PC-9 (cell line): ENCODE results near the gene C1orf167. TPM values are rescaled to one million over a fixed set of nuclear protein-coding genes. Genes with fewer than 3 reads are reported as not detected.

Experiments used
- BruUV-seq: library from RNA; stranded (reverse); fragments of 400-500 nt; replicated peaks from 2 replicates; lab custom pipeline; 2021; lab: Mats Ljungman, UMichigan
- CTCF ChIA-PET: fragments of 300-600 bp; sonication (Branson Sonifier 250); formaldehyde crosslinking; loops from one replicate; lab custom pipeline; 2022; ENCODE audit warnings: antibody characterized with exemption; lab: Charles Lee
- POLR2A ChIA-PET: fragments of 300-600 bp; sonication (Branson Sonifier 250); formaldehyde crosslinking; loops from one replicate; lab custom pipeline; 2022; ENCODE audit warnings: antibody characterized with exemption; ENCODE audit not compliant: unreplicated experiment; lab: Charles Lee
- DNase-seq, 2 experiments: peaks; one replicate each; pipeline versions ENCODE4 v3.0.0 to v3.0.0-alpha.2; 2015 to 2022; ENCODE audit warnings: mixed read lengths in 1 of 2
- H2AFZ ChIP-seq: fragments of 200-600 bp; sonication (generic); 2 replicates; pipeline ENCODE4 v1.8.1; 2017; ENCODE audit warnings: antibody characterized with exemption
- H3F3A ChIP-seq: fragments of 200-600 bp; sonication (generic); 2 replicates; pipeline ENCODE4 v1.8.1; 2017; ENCODE audit warnings: antibody characterized with exemption, mild to moderate bottlenecking, low read depth; ENCODE audit not compliant: insufficient read depth
- H3K27ac ChIP-seq: fragments of 200-600 bp; sonication (generic); 2 replicates; pipeline ENCODE4 v1.6.1; 2016; ENCODE audit warnings: mixed run types
- H3K27me3 ChIP-seq: fragments of 200-600 bp; sonication (generic); 2 replicates; pipeline ENCODE4 v1.6.1; 2016; ENCODE audit warnings: low read depth, mixed run types; ENCODE audit not compliant: insufficient read depth
- H3K36me3 ChIP-seq: fragments of 200-600 bp; sonication (generic); 2 replicates; pipeline ENCODE4 v1.6.1; 2016; ENCODE audit warnings: low read depth, mixed run types
- H3K4me1 ChIP-seq: fragments of 200-600 bp; sonication (generic); replicated peaks from 2 replicates; pipeline ENCODE4 v1.6.1; 2016; ENCODE audit warnings: mixed run types; ENCODE audit not compliant: insufficient read depth
- H3K4me2 ChIP-seq: fragments of 200-600 bp; sonication (generic); 2 replicates; pipeline ENCODE4 v1.6.1; 2017; ENCODE audit warnings: mixed run types
- H3K4me3 ChIP-seq: fragments of 200-600 bp; sonication (generic); 2 replicates; pipeline ENCODE4 v1.6.1; 2016; ENCODE audit warnings: mixed run types
- H3K79me2 ChIP-seq: fragments of 200-600 bp; sonication (generic); 2 replicates; pipeline ENCODE4 v1.6.1; 2017; ENCODE audit warnings: low read depth, mixed run types
- H3K9me2 ChIP-seq: fragments of 200-600 bp; sonication (generic); 2 replicates; pipeline ENCODE4 v1.8.1; 2017; ENCODE audit warnings: mild to moderate bottlenecking; ENCODE audit not compliant: insufficient read depth
- H3K9me3 ChIP-seq: fragments of 200-600 bp; sonication (generic); 2 replicates; pipeline ENCODE4 v1.8.1; 2016; ENCODE audit warnings: low read depth; ENCODE audit not compliant: insufficient read depth
- H4K20me1 ChIP-seq: fragments of 200-600 bp; sonication (generic); 2 replicates; pipeline ENCODE4 v1.8.1; 2017; ENCODE audit not compliant: insufficient read depth
- CTCF ChIP-seq: fragments of 200-600 bp; sonication (generic); conservative IDR thresholded peaks from 2 replicates; pipeline ENCODE4 v1.6.1; 2017; ENCODE audit warnings: mixed run types, antibody characterized with exemption, mild to moderate bottlenecking, moderate library complexity
- EZH2 ChIP-seq: fragments of 200-600 bp; sonication (generic); IDR thresholded peaks from 2 replicates; pipeline ENCODE4 v1.8.0; 2017; ENCODE audit warnings: antibody characterized with exemption, low read depth
- intact Hi-C: fragments of 100-400 bp; cut with micrococcal nuclease; formaldehyde crosslinking; loops from one replicate; pipeline ENCODE4 v1.10.0; 2022; ENCODE audit not compliant: unreplicated experiment
- total RNA-seq: library from RNA; stranded (reverse); gene quantifications from 2 replicates; pipeline ENCODE4 v1.2.3, GENCODE V29; 2021

C1orf167 gene
- total RNA-seq, 1 experiment from 2014 or later: not detected

DNA sequence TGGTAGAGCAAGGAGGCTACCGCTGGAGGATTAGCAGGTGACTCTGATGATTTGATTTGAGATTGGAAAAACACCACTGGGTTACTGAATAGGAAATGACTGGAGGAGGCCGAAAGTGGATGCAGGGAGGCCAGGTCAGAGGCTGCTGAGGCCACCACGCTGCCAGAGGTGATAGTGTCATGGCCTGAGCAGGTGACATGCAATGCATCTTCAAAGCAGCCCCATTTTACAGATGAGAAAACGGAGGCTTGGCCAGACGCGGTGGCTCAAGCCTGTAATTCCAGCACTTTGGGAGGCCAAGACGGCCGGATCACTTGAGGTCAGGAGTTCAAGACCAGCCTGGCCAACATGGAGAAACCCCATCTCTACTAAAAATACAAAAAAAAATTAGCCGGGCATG, 12.8 kb downstream of the C1orf167 start:
- intact Hi-C loops: no loop called here
- Histone ChIP-seq H3K4me1 (no peaks in the 10 kb centered on the region), H3K9me2 (no peaks in the 10 kb centered on the region), H3K27me3 (no peaks in the 10 kb centered on the region), H3K79me2 (no peaks in the 10 kb centered on the region), H3K4me2 (no peak overlapping the region), H3K36me3 (no peaks in the 10 kb centered on the region), H3K9me3 (no peaks in the 10 kb centered on the region), H3K27ac (no peak overlapping the region), H3F3A (no peaks in the 10 kb centered on the region), H2AFZ (no peak overlapping the region), H3K4me3 (no peak overlapping the region), H4K20me1 (no peaks in the 10 kb centered on the region)
- ChIA-PET POLR2A (no interaction called here), CTCF (no interaction called here)
- TF ChIP-seq EZH2 (no peak), CTCF (no peak)
- no TSS peak for BruUV-seq
- no peak for DNase-seq

DNA sequence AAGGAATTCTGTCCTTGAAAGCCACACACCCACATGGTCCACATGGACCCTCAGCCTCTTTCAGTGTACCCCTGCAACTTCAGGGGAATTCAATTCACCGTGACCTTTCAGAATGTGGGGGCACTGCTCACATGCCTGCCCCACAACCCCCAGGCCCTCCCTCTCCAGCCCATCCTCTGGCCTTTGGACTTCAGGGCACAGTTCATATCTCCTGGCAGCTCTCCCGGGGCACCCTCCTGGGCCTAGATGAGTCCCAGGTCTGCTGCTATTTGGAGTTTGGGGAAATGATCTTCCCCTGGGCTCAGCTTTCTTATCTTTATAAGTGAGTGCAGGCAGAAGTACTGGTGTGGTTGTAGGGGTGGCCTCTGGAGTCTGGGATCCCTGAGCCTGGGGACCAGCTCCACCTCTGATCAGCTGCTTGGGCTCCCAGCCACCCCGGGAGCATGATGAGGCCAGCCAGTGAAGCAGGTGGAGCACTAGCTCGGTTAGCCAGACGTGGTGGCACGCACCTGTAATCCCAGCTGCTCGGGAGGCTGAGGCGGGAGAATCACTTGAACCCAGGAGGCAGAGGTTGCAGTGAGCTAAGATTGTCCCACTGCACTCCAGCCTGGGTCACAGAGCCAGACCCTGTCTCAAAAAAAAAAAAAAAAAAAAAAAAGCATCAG, 15.8 kb downstream of the C1orf167 start:
- Histone ChIP-seq H4K20me1 (no peaks in the 10 kb centered on the region), H3K4me2 (no peak overlapping the region), H2AFZ (no peak overlapping the region), H3K4me3 (no peak overlapping the region), H3K27me3 (no peaks in the 10 kb centered on the region), H3K4me1 (no peaks in the 10 kb centered on the region), H3K27ac (no peak overlapping the region), H3K36me3 (no peaks in the 10 kb centered on the region), H3K79me2 (no peaks in the 10 kb centered on the region), H3K9me3 (no peaks in the 10 kb centered on the region), H3F3A (no peaks in the 10 kb centered on the region), H3K9me2 (no peaks in the 10 kb centered on the region)
- ChIA-PET POLR2A (no interaction called here), CTCF (no interaction called here)
- no TSS peak for BruUV-seq
- no peak for DNase-seq
- TF ChIP-seq EZH2 (no peak), CTCF (no peak)
- intact Hi-C loops: no loop called here

DNA sequence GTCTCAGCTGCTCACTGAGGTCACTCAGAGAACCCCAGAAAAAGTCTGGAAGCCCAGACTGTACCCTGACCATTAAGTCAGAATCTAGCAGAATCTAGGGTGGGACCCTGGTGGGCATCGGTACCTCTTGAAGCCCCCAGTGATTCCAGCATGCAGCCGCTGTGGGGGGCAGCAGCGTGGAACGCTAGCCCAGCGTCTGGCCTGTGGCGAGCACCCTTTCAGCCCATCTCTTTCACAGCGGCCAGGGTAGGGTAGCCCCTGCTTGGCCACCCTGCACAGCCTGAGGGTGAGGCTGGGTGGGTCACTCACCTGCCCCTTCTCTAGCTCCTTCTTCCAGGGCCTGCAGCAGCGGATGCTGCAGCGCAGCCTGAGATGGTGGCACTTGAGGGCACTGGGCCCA, 16.3 kb downstream of the C1orf167 start:
- no peak overlapping the region for H3K4me3 ChIP-seq
- no TSS peak for BruUV-seq
- CTCF ChIA-PET: no interaction called here
- H3K9me3 ChIP-seq: no peaks in the 10 kb centered on the region
- H3K36me3 ChIP-seq: no peaks in the 10 kb centered on the region
- no peak for DNase-seq
- no peaks in the 10 kb centered on the region for H3K9me2 ChIP-seq
- no peak overlapping the region for H2AFZ ChIP-seq
- H3K27me3 ChIP-seq: no peaks in the 10 kb centered on the region
- H3K4me2 ChIP-seq: no peak overlapping the region
- H3K4me1 ChIP-seq: no peaks in the 10 kb centered on the region
- intact Hi-C loops: no loop called here
- TF ChIP-seq EZH2: no peak
- TF ChIP-seq CTCF: no peak
- POLR2A ChIA-PET: no interaction called here
- no peaks in the 10 kb centered on the region for H4K20me1 ChIP-seq
- H3F3A ChIP-seq: no peaks in the 10 kb centered on the region
- H3K27ac ChIP-seq: no peak overlapping the region
- no peaks in the 10 kb centered on the region for H3K79me2 ChIP-seq
